Astrocyte of the cerebellum (primary cell): Measurements from ENCODE around the gene ZNF169.
"Not testable (repeated sequence)": the region's sequence is repeated elsewhere in the genome, so short reads cannot be mapped to it uniquely, and the experiment has no call there.

Experiments
- DNase-seq: peaks from one replicate; pipeline ENCODE4 v3.0.0-alpha.2; 2011; ENCODE audit warnings: low read depth
- H3K4me3 ChIP-seq: 2 replicates; pipeline ENCODE4 v1.5.1; 2011; ENCODE audit warnings: mild to moderate bottlenecking, low read depth, low read length, moderate library complexity
- in situ Hi-C: cut with HindIII; loops from 2 replicates; pipeline ENCODE4 v1.10.0; 2017; ENCODE audit warnings: low sequenced_read_pairs
- TF ChIP-seq, protein P1 (sequence below): IDR thresholded peaks from 2 replicates; pipeline ENCODE4 v1.5.1; 2012; ENCODE audit warnings: low read length, low read depth, moderate library complexity, mild to moderate bottlenecking; ENCODE audit errors: missing control alignments

Gene ZNF169

DNA sequence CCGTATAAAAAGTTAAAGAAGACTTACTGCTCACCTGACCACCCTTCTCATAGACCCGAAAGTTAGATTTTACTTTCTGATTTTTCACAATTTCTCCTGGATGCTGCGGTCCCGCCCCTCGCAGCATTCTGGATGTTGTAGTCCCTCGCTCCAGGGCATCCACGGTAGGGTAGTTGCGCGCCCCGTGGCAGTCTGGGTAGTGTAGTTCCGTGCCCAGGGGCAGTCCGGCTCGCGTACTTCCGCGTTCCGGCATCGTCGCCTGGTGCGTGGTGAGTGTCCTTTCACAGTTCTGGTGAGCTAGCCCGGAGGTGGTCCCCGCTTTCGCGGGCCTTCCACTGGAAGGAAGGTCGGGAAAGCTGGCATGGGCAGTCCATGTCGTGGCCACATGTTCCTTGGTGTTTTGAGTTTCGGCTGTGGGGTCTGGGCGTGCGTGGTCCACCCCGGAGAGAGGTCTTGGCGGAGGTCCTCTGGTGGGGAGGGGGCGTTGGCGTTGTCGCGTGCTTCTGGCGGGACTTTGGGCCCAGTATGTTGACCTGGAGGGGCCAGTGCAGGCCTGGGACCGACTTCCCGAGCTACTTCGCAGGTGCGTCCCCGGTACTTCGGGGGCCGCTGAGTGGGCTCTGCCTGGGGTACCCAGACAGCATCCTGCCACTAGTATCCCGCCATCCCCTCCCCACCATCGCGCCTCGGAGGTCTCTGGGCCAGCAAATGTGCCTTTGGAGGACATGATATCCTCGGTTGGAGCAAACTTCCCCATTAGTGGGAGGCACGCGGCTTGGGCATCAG lies at the start of gene ZNF169:
Gene ZNF169, plus strand, starts transcription at position 222 of the 786 bp plus-strand sequence. CDS start 19,515 bp downstream, outside the sequence.
- peak within 1 kb of the TSS; percentile 98 for H3K4me3 ChIP-seq
- TF ChIP-seq, protein P1, sequence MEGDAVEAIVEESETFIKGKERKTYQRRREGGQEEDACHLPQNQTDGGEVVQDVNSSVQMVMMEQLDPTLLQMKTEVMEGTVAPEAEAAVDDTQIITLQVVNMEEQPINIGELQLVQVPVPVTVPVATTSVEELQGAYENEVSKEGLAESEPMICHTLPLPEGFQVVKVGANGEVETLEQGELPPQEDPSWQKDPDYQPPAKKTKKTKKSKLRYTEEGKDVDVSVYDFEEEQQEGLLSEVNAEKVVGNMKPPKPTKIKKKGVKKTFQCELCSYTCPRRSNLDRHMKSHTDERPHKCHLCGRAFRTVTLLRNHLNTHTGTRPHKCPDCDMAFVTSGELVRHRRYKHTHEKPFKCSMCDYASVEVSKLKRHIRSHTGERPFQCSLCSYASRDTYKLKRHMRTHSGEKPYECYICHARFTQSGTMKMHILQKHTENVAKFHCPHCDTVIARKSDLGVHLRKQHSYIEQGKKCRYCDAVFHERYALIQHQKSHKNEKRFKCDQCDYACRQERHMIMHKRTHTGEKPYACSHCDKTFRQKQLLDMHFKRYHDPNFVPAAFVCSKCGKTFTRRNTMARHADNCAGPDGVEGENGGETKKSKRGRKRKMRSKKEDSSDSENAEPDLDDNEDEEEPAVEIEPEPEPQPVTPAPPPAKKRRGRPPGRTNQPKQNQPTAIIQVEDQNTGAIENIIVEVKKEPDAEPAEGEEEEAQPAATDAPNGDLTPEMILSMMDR = no peak
- DNase-seq = peak; percentile 60
- in situ Hi-C loops = no loop called here

DNA sequence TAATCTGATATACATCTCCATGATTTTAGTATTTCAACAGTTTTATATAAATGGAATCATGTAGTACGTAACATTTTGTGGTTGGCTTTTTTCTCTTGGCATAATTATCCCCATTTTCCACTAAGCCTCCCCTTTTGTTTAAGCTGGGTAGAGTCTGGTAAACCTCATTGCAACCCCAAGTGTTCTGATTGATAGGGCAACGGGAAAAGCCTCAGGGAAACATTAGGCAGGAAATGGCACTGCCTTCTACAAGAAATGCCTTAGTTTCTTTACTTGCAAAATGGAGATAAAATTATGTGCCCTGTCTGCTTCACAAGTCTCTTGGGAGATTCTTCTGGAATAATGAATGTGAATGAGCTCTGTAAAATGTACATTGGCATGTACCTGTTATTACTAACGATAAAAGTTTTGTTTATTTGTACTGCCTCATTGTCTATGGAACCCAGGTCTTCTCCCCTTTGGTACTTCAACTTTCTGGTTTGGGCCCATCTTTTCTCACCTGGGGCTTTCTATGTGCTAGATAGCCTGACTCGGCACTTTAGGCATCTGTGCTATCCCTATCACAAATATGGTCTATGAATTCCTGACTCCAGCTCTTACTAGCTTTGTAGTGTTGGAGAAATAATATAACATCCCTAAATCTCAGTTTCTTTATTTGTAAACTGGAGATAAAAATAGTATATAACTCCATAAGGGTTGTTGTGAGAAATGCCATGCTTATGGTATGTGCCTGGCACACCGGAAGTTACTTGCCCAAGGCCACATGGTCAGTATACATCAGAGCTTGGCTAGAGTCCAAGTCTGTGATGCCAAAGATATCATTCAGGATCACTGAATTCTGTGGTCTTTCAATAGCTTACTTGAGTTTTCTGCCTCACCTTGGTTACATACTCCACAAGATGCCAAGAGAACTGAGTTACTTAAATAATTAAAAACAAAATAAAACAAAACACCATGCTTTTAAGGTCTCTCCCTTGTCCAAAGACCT lies 48.2 kb upstream of the ZNF169 start:
- no peak for DNase-seq
- TF ChIP-seq, protein P1 = no peak
- no peak overlapping the region for H3K4me3 ChIP-seq
- in situ Hi-C loops = no loop called here

DNA sequence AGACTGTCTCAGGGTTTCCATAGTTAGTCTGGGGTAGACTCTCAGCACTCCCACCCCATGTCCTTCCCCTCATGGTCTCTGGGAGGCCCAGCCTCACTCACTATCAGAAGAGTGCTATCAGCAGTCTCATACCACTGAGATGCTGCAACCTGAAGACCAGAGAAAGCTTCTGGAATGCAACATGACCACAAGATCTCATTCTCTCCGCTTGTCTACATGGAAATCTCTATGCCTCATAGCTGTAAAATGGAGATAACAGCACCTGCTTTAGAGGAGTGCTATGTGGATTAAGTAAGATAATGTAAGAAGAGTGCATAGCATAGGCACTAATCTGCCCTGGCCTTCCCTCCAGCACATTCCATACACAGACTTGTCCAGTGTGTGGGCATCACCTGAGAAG lies 47.0 kb upstream of the ZNF169 start:
- in situ Hi-C loops = no loop called here
- TF ChIP-seq, protein P1 = no peak
- H3K4me3 ChIP-seq = no peak overlapping the region
- DNase-seq = no peak

DNA sequence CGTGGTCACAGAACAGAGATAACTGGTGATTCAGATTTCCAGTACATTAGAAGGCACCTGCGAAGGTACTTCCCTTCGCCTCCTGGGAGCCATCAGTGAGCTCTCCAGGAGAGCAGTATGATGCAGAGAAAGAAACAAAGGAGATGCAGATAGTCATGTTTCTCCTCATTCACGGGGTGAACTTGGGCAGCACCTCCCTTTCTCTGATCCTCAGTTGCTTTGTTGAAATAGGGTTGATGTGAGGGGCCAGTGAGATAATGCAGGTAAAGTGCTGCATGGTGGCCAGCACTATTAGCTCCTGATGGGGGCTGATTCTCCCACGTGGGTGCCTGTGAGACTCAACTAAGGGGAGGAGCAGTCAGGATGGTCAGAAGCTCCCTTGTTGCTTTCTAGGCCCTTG lies 46.6 kb upstream of the ZNF169 start:
- H3K4me3 ChIP-seq = no peak overlapping the region
- no peak for DNase-seq
- TF ChIP-seq, protein P1 = no peak
- in situ Hi-C loops = no loop called here

DNA sequence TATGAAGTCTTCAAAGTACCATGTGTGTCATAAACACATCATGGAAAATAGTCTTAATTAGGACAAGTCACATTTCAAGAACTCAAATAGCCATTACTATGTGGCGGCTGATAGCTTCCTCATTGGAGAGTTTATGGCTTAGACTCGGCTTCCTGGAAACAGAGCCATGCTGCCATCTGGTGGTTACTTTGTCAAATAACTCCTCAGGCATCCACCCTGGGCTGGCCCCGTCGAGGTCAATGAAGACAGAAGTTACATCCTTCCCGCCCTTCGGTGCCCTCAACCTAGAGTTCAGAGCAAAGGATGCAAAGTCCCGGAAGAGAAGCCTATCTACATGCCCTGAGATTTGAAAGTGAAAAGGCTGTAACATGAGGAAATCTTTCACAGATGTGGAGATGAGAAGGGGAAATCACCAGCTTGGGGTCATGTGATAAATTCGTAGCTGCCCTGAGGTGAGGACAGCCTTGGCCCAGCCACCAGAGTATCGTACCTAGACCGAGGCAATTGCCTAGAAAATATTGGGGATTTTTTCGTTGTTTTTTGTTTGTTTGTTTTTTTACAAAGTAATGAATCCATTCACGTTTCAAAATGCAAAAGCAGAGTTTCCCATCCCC lies 45.5 kb upstream of the ZNF169 start:
- no peak overlapping the region for H3K4me3 ChIP-seq
- in situ Hi-C loops = no loop called here
- peak; percentile 61 for DNase-seq
- TF ChIP-seq, protein P1 = peak; percentile 73

DNA sequence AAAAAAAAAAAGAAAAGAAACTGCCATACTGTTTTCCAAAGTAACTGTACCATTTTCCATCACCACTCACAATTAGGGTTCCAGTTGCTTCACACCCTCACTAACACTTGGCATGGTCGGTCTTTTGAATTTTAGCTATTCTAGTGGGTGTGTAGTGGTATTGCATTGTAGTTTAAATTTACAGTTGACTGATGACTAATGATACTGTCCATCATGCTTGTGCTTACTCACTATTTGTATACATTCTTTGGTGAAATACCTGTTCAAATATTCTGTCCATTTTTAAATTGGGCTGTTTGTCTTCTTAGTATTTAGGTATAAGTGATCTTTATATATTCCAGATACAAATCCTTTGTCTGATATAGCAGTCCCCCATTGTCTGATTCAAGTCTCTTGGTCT lies 36.2 kb upstream of the ZNF169 start:
- DNase-seq = no peak
- TF ChIP-seq, protein P1 = no peak
- H3K4me3 ChIP-seq = no peak overlapping the region
- in situ Hi-C loops = no loop called here

DNA sequence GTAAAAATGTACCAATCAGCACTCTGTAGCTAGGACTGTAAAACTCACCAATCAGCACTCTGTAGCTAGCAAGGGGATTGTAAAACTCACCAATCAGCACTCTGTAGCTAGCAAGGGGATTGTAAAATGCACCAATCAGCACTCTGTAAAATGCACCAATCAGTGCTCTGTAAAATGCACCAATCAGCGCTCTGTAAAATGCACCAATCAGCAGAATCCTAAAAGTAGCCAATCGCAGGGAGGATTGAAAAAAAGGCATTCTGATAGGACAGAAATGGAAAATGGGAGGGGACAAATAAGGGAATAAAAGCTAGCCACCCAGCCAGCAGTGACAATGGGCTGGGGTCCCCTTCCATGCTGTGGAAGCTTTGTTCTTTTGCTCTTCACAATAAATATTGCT lies 33.7 kb upstream of the ZNF169 start:
- in situ Hi-C loops, H3K4me3 ChIP-seq, DNase-seq: not testable (repeated sequence)
